Bronchial epithelial cell (primary cell): Measurements from ENCODE around the gene DPP4. TPM values are rescaled to one million over a fixed set of nuclear protein-coding genes. Genes with fewer than 3 reads are reported as not detected.

Experiments used
- DNase-seq: peaks from one replicate; pipeline ENCODE4 v3.0.0-alpha.2; 2010; ENCODE audit warnings: low read depth
- FAIRE-seq: peaks from 2 replicates; lab custom pipeline; 2011; peaks lifted over from hg19 to GRCh38; lab: Jason Lieb, UNC
- H3K27me3 ChIP-seq: 2 replicates; pipeline ENCODE4 v1.5.1; 2011; ENCODE audit warnings: low read length; ENCODE audit not compliant: control insufficient read depth, insufficient read depth
- H3K36me3 ChIP-seq: 2 replicates; pipeline ENCODE4 v1.5.1; 2011; ENCODE audit warnings: low read length; ENCODE audit not compliant: control insufficient read depth, insufficient read depth
- H3K4me3 ChIP-seq: 2 replicates; pipeline ENCODE4 v1.5.1; 2011; ENCODE audit warnings: mild to moderate bottlenecking, low read depth, low read length, control low read depth
- CTCF ChIP-seq: IDR thresholded peaks from 2 replicates; pipeline ENCODE4 v1.5.1; 2011; ENCODE audit warnings: mild to moderate bottlenecking, moderate library complexity, low read length, control low read depth, inconsistent platforms; ENCODE audit not compliant: insufficient read depth, severe bottlenecking
- total RNA-seq: library from RNA; depleted of rRNA; stranded (reverse); fragments of >200 nt; gene quantifications from 2 replicates; pipeline ENCODE4 v1.2.1, GENCODE V29; 2014

Gene DPP4
- total RNA-seq, 1 donor from 2014 or later: 2.9 TPM

- TF ChIP-seq CTCF: no peak
- Histone ChIP-seq H3K36me3 (no peaks in the 10 kb centered on the region), H3K27me3 (peaks cover 5% of the 10 kb centered on the region), H3K4me3 (no peak overlapping the region)
- FAIRE-seq (no peak), DNase-seq (no peak)
Observed at GRCh38 chr2:162070228-162070936, 3.6 kb downstream of the DPP4 start.

- no peak for TF ChIP-seq CTCF
- Histone ChIP-seq H3K27me3 (peaks cover 4% of the 10 kb centered on the region), H3K4me3 (no peak overlapping the region), H3K36me3 (no peaks in the 10 kb centered on the region)
- FAIRE-seq (no peak), DNase-seq (no peak)
Observed at GRCh38 chr2:162069267-162069903, 4.6 kb downstream of the DPP4 start.

- Histone ChIP-seq H3K4me3 (no peak overlapping the region), H3K27me3 (no peaks in the 10 kb centered on the region), H3K36me3 (no peaks in the 10 kb centered on the region)
- FAIRE-seq (no peak), DNase-seq (no peak)
- no peak for TF ChIP-seq CTCF
Observed at GRCh38 chr2:162067596-162067995, 6.4 kb downstream of the DPP4 start.

GRCh38 chr2:162065767-162066166, 8.2 kb downstream of the DPP4 start:
- H3K27me3 ChIP-seq: no peaks in the 10 kb centered on the region
- no peak for FAIRE-seq
- no peaks in the 10 kb centered on the region for H3K36me3 ChIP-seq
- H3K4me3 ChIP-seq: no peak overlapping the region
- TF ChIP-seq CTCF: no peak
- no peak for DNase-seq

GRCh38 chr2:162063899-162064298, 10.1 kb downstream of the DPP4 start:
- FAIRE-seq: no peak
- DNase-seq: no peak
- TF ChIP-seq CTCF: no peak
- Histone ChIP-seq H3K36me3 (no peaks in the 10 kb centered on the region), H3K27me3 (no peaks in the 10 kb centered on the region), H3K4me3 (no peak overlapping the region)
